ENCODE results near the gene DSC2.

GRCh38 chr18:31102025-31102684 is at the start of gene DSC2:
- TF ChIP-seq EZH2 (IDR thresholded peaks at IDR 0.05; ENCODE audit: low read length, missing control alignments) (no peak), CTCF (conservative IDR thresholded peaks at IDR 0.05 in 1 of 2, IDR thresholded peaks at IDR 0.05 in 1 of 2; ENCODE audit: low read depth in 1 of 2, low read length in 2 of 2) (no peak)
